Measurements from ENCODE around the gene SORCS2. TPM values are rescaled to one million over a fixed set of nuclear protein-coding genes. Genes with fewer than 3 reads are reported as not detected.

The SORCS2 gene
- total RNA-seq, 1 donor from 2014 or later = 13.8 TPM

DNA sequence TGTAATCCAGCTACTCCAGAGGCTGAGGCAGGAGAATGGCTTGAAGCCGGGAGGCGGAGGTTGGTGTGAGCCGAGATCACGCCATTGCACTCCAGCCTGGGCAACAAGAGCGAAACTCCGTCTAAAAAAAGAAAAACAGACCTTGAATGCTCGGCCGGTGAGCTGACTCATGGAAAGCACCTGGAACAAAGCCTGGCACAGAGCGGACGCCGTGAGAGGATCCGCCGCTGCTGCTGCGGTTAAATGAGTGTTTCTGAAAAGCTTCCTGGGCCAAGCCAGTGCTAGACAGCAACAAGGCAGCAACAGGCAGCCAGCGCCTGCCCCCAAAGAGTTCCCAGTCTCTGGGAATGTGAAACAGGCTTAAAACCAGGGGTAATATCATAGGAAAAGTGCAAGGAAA lies 560.9 kb downstream of the SORCS2 start:
- Histone ChIP-seq H3K27me3 (ENCODE audit: insufficient read depth, low read length) (no peaks in the 10 kb centered on the region), H3K4me2 (ENCODE audit: low read length) (no peak overlapping the region), H3K36me3 (ENCODE audit: insufficient read depth, low read length) (peaks cover 2% of the 10 kb centered on the region), H4K20me1 (ENCODE audit: insufficient read depth, low read length) (peaks cover 65% of the 10 kb centered on the region), H3K9me3 (ENCODE audit: insufficient read depth, low read depth, low read length) (no peaks in the 10 kb centered on the region), H3K4me1 (ENCODE audit: insufficient read depth, low read length) (peaks cover 9% of the 10 kb centered on the region), H3K4me3 (ENCODE audit: insufficient read depth, low read depth, low read length) (no peak overlapping the region), H3K9ac (ENCODE audit: low read length) (no peak overlapping the region), H3K27ac (ENCODE audit: low read depth, low read length) (no peak overlapping the region), H2AFZ (ENCODE audit: low read depth, low read length) (no peak overlapping the region), H3K79me2 (ENCODE audit: insufficient read depth, low read length) (no peaks in the 10 kb centered on the region)
- Mint-ChIP-seq H3K9me3 (ENCODE audit: unreplicated experiment) (peaks cover 5% of the 10 kb centered on the region), H3K36me3 (ENCODE audit: low read depth, unreplicated experiment) (peaks cover 17% of the 10 kb centered on the region), H3K4me3 (ENCODE audit: unreplicated experiment) (no peak overlapping the region), H3K4me1 (ENCODE audit: low read depth, unreplicated experiment) (peaks cover 19% of the 10 kb centered on the region), H3K27me3 (ENCODE audit: low read depth, unreplicated experiment) (peaks cover 36% of the 10 kb centered on the region), H3K27ac (ENCODE audit: unreplicated experiment) (no peak overlapping the region)
- FAIRE-seq = no peak
- peak; percentile 34 for DNase-seq (ENCODE audit: low read depth)
- TF ChIP-seq, protein P1, sequence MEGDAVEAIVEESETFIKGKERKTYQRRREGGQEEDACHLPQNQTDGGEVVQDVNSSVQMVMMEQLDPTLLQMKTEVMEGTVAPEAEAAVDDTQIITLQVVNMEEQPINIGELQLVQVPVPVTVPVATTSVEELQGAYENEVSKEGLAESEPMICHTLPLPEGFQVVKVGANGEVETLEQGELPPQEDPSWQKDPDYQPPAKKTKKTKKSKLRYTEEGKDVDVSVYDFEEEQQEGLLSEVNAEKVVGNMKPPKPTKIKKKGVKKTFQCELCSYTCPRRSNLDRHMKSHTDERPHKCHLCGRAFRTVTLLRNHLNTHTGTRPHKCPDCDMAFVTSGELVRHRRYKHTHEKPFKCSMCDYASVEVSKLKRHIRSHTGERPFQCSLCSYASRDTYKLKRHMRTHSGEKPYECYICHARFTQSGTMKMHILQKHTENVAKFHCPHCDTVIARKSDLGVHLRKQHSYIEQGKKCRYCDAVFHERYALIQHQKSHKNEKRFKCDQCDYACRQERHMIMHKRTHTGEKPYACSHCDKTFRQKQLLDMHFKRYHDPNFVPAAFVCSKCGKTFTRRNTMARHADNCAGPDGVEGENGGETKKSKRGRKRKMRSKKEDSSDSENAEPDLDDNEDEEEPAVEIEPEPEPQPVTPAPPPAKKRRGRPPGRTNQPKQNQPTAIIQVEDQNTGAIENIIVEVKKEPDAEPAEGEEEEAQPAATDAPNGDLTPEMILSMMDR (IDR thresholded peaks at IDR 0.05; ENCODE audit: insufficient read depth, low read depth, low read length) = no peak
- no peak for TF ChIP-seq EZH2 (IDR thresholded peaks at IDR 0.05; ENCODE audit: insufficient read depth, low read length)

DNA sequence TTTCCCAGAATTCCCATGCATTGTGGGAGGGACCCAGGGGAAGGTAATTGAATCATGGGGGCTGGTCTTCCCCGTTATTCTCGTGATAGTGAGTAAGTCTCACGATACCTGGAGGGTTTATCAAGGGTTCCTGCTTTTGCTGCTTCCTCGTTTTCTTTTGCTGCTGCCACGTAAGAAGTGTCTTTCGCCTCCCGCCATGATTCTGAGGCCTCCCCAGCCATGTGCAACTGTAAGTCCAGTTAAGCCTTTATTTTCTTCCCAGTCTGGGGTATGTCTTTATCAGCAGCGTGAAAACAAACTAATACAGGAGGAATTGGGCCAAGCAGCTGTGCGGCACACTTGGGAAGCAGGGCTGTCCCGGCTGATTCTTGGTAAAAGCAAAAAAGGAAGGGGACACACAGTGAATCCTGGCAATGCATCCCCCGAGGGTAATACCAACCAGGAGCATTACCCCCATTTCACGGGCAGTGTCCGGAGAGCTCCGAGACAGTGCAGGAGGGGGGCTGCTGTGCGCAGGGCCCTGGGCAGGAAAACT lies 561.7 kb downstream of the SORCS2 start:
- Histone ChIP-seq H3K27me3 (ENCODE audit: insufficient read depth, low read length) (no peaks in the 10 kb centered on the region), H3K4me3 (ENCODE audit: insufficient read depth, low read depth, low read length) (no peak overlapping the region), H2AFZ (ENCODE audit: low read depth, low read length) (no peak overlapping the region), H3K36me3 (ENCODE audit: insufficient read depth, low read length) (peaks cover 2% of the 10 kb centered on the region), H3K9me3 (ENCODE audit: insufficient read depth, low read depth, low read length) (no peaks in the 10 kb centered on the region), H4K20me1 (ENCODE audit: insufficient read depth, low read length) (peaks cover 68% of the 10 kb centered on the region), H3K9ac (ENCODE audit: low read length) (no peak overlapping the region), H3K4me2 (ENCODE audit: low read length) (no peak overlapping the region), H3K4me1 (ENCODE audit: insufficient read depth, low read length) (peaks cover 9% of the 10 kb centered on the region), H3K79me2 (ENCODE audit: insufficient read depth, low read length) (no peaks in the 10 kb centered on the region), H3K27ac (ENCODE audit: low read depth, low read length) (no peak overlapping the region)
- FAIRE-seq (no peak), DNase-seq (ENCODE audit: low read depth) (no peak)
- H3K27ac Mint-ChIP-seq (ENCODE audit: unreplicated experiment) = no peak overlapping the region
- peaks cover 32% of the 10 kb centered on the region for H3K27me3 Mint-ChIP-seq (ENCODE audit: low read depth, unreplicated experiment)
- TF ChIP-seq, protein P1 (IDR thresholded peaks at IDR 0.05; ENCODE audit: insufficient read depth, low read depth, low read length) = no peak
- no peak for TF ChIP-seq EZH2 (IDR thresholded peaks at IDR 0.05; ENCODE audit: insufficient read depth, low read length)
- peaks cover 5% of the 10 kb centered on the region for H3K9me3 Mint-ChIP-seq (ENCODE audit: unreplicated experiment)
- peaks cover 15% of the 10 kb centered on the region for H3K36me3 Mint-ChIP-seq (ENCODE audit: low read depth, unreplicated experiment)
- H3K4me3 Mint-ChIP-seq (ENCODE audit: unreplicated experiment) = no peak overlapping the region
- H3K4me1 Mint-ChIP-seq (ENCODE audit: low read depth, unreplicated experiment) = peaks cover 13% of the 10 kb centered on the region

DNA sequence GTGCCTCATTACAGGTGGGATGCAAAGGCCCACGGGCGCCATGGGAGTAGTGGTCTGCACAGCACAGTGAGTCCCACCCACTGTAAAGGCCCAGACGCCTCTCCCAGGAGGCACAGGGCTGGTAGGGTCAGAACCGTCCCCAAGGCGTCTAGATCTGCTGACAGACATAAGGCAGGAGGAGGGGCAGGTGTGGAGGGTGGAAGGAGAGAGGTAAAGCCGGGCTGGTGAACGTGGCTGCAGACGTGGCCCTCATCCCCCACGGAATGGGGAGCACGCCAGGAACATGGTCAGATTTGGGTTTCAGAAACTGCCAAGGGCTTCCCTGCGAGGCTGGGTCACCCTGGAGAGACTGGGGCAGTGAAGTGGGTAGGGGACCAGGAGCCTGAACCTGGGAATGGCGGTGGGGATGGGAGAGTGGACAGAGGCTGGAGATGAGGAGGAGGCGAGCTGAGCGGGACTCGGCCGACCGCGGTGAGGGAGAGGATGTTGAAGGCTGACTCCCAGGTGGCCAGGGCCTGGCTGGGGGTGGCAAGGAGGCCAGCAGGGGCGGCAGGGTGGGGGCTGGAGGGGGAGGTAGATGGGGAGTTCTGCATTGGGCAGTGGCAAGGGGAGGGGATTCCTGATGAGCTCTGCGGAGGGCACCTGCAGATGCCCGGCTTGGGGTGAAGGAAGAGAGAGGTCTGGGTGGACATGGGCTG lies 562.4 kb downstream of the SORCS2 start:
- Histone ChIP-seq H3K4me1 (ENCODE audit: insufficient read depth, low read length) (peaks cover 6% of the 10 kb centered on the region), H3K4me2 (ENCODE audit: low read length) (no peak overlapping the region), H3K36me3 (ENCODE audit: insufficient read depth, low read length) (peaks cover 7% of the 10 kb centered on the region), H3K79me2 (ENCODE audit: insufficient read depth, low read length) (peaks cover 2% of the 10 kb centered on the region), H3K9ac (ENCODE audit: low read length) (no peak overlapping the region), H3K4me3 (ENCODE audit: insufficient read depth, low read depth, low read length) (no peak overlapping the region), H3K27me3 (ENCODE audit: insufficient read depth, low read length) (no peaks in the 10 kb centered on the region), H2AFZ (ENCODE audit: low read depth, low read length) (no peak overlapping the region), H4K20me1 (ENCODE audit: insufficient read depth, low read length) (peaks cover 73% of the 10 kb centered on the region), H3K9me3 (ENCODE audit: insufficient read depth, low read depth, low read length) (no peaks in the 10 kb centered on the region), H3K27ac (ENCODE audit: low read depth, low read length) (no peak overlapping the region)
- TF ChIP-seq, protein P1 (IDR thresholded peaks at IDR 0.05; ENCODE audit: insufficient read depth, low read depth, low read length) = no peak
- TF ChIP-seq EZH2 (IDR thresholded peaks at IDR 0.05; ENCODE audit: insufficient read depth, low read length) = no peak
- H3K4me3 Mint-ChIP-seq (ENCODE audit: unreplicated experiment) = no peak overlapping the region
- DNase-seq (ENCODE audit: low read depth) = no peak
- peaks cover 5% of the 10 kb centered on the region for H3K9me3 Mint-ChIP-seq (ENCODE audit: unreplicated experiment)
- peaks cover 32% of the 10 kb centered on the region for H3K27me3 Mint-ChIP-seq (ENCODE audit: low read depth, unreplicated experiment)
- FAIRE-seq = no peak
- no peak overlapping the region for H3K27ac Mint-ChIP-seq (ENCODE audit: unreplicated experiment)
- H3K36me3 Mint-ChIP-seq (ENCODE audit: low read depth, unreplicated experiment) = peaks cover 14% of the 10 kb centered on the region
- peaks cover 11% of the 10 kb centered on the region for H3K4me1 Mint-ChIP-seq (ENCODE audit: low read depth, unreplicated experiment)

Data from astrocyte (in vitro differentiated cells and primary cell).